Smooth muscle cell (in vitro differentiated cells): ENCODE data around the gene TCF7L1. TPM values are rescaled to one million over a fixed set of nuclear protein-coding genes. Genes with fewer than 3 reads are reported as not detected.

Experiments
- DNase-seq: peaks from one replicate; lab custom pipeline; 2025; ENCODE audit not compliant: unreplicated experiment; lab: John Stamatoyannopoulos, UW
- H2AFZ ChIP-seq: fragments of 200-600 bp; sonication (generic); 2 replicates; pipeline ENCODE4 v1.6.0; 2016; ENCODE audit warnings: antibody characterized with exemption, low read depth, mild to moderate bottlenecking
- H3F3A ChIP-seq: fragments of 200-600 bp; sonication (generic); 2 replicates; pipeline ENCODE4 v1.6.0; 2017; ENCODE audit warnings: antibody characterized with exemption, low read depth
- H3K27ac ChIP-seq: fragments of 200-600 bp; sonication (generic); 2 replicates; pipeline ENCODE4 v1.5.1; 2016; ENCODE audit warnings: low read depth, mild to moderate bottlenecking
- H3K27me3 ChIP-seq: fragments of 200-600 bp; sonication (generic); 2 replicates; pipeline ENCODE4 v1.6.1; 2016; ENCODE audit warnings: low read depth, mild to moderate bottlenecking
- H3K36me3 ChIP-seq: fragments of 200-600 bp; sonication (generic); 2 replicates; pipeline ENCODE4 v1.5.1; 2016; ENCODE audit warnings: low read depth
- H3K4me1 ChIP-seq: fragments of 200-600 bp; sonication (generic); 2 replicates; pipeline ENCODE4 v1.5.1; 2016; ENCODE audit warnings: low read depth
- H3K4me2 ChIP-seq: fragments of 200-600 bp; sonication (generic); 2 replicates; pipeline ENCODE4 v1.6.0; 2016; ENCODE audit warnings: mild to moderate bottlenecking
- H3K4me3 ChIP-seq: fragments of 200-600 bp; sonication (generic); 2 replicates; pipeline ENCODE4 v1.5.1; 2016; ENCODE audit warnings: mild to moderate bottlenecking
- H3K79me2 ChIP-seq: fragments of 200-600 bp; sonication (generic); 2 replicates; pipeline ENCODE4 v1.6.0; 2016; ENCODE audit warnings: low read depth, mild to moderate bottlenecking
- H3K9ac ChIP-seq: fragments of 200-600 bp; sonication (generic); 2 replicates; pipeline ENCODE4 v1.6.0; 2016; ENCODE audit warnings: low read depth
- H3K9me3 ChIP-seq: fragments of 200-600 bp; sonication (generic); replicated peaks from 2 replicates; pipeline ENCODE4 v1.5.1; 2016; ENCODE audit warnings: low read depth
- H4K20me1 ChIP-seq: fragments of 200-600 bp; sonication (generic); 2 replicates; pipeline ENCODE4 v1.6.0; 2016; ENCODE audit warnings: low read depth
- CTCF ChIP-seq: fragments of 200-600 bp; sonication (generic); IDR thresholded peaks from 2 replicates; pipeline ENCODE4 v1.5.1; 2017; ENCODE audit warnings: borderline replicate concordance, mild to moderate bottlenecking, antibody characterized with exemption; ENCODE audit not compliant: insufficient read depth, poor library complexity, severe bottlenecking
- WGBS: methylation state at CpG from one replicate; pipeline ENCODE4 v1.1.7; 2016; ENCODE audit warnings: low lambda C conversion rate; 5-methylcytosine and 5-hydroxymethylcytosine counted together
- polyA plus RNA-seq: library from polyadenylated mRNA; unstranded; fragments of >200 nt; fragmentation: Nextera tagmentation; extraction: Ambion mirVana; gene quantifications from 2 replicates; pipeline ENCODE4 v1.2.1, GENCODE V29; 2016
- total RNA-seq: library from RNA; depleted of rRNA; stranded (reverse); fragments of >200 nt; gene quantifications from 2 replicates; pipeline ENCODE4 v1.2.3, GENCODE V29; 2014

Gene TCF7L1
- total and polyA plus RNA-seq, 2 experiments from 2014 or later = 4.5 to 15.2 TPM

- no peak overlapping the region for H3K9ac ChIP-seq
- no peaks in the 10 kb centered on the region for H3K4me1 ChIP-seq
- H3K36me3 ChIP-seq = no peaks in the 10 kb centered on the region
- H3K79me2 ChIP-seq = no peaks in the 10 kb centered on the region
- H3K4me3 ChIP-seq = no peak overlapping the region
- H3F3A ChIP-seq = no peaks in the 10 kb centered on the region
- H4K20me1 ChIP-seq = no peaks in the 10 kb centered on the region
- no peak overlapping the region for H3K4me2 ChIP-seq
- TF ChIP-seq CTCF = no peak
- peaks cover 8% of the 10 kb centered on the region for H3K27me3 ChIP-seq
- H3K27ac ChIP-seq = no peak overlapping the region
- no peaks in the 10 kb centered on the region for H3K9me3 ChIP-seq
- no peak for DNase-seq
- 73% methylated on average over 6 of the region's 6 CpGs for WGBS
- no peak overlapping the region for H2AFZ ChIP-seq
Measured at GRCh38 chr2:85096616-85097015, 36.6 kb upstream of the TCF7L1 start.

GRCh38 chr2:85104228-85104627 lies 29.0 kb upstream of the TCF7L1 start:
- WGBS = 91% methylated on average over 1 of the region's 1 CpG
- no peaks in the 10 kb centered on the region for H3K4me1 ChIP-seq
- no peak for DNase-seq
- no peak overlapping the region for H3K4me2 ChIP-seq
- H3K79me2 ChIP-seq = no peaks in the 10 kb centered on the region
- H2AFZ ChIP-seq = no peak overlapping the region
- H3K36me3 ChIP-seq = no peaks in the 10 kb centered on the region
- H3K27ac ChIP-seq = no peak overlapping the region
- H3F3A ChIP-seq = no peaks in the 10 kb centered on the region
- no peaks in the 10 kb centered on the region for H3K27me3 ChIP-seq
- no peaks in the 10 kb centered on the region for H4K20me1 ChIP-seq
- no peaks in the 10 kb centered on the region for H3K9me3 ChIP-seq
- no peak overlapping the region for H3K9ac ChIP-seq
- no peak for TF ChIP-seq CTCF
- no peak overlapping the region for H3K4me3 ChIP-seq

- Histone ChIP-seq H3K9ac (no peak overlapping the region), H3K4me2 (no peak overlapping the region), H3K4me1 (no peaks in the 10 kb centered on the region), H2AFZ (no peak overlapping the region), H3K79me2 (no peaks in the 10 kb centered on the region), H3K4me3 (no peak overlapping the region), H3K9me3 (no peaks in the 10 kb centered on the region), H3K27ac (no peak overlapping the region), H4K20me1 (no peaks in the 10 kb centered on the region), H3F3A (no peaks in the 10 kb centered on the region), H3K27me3 (no peaks in the 10 kb centered on the region), H3K36me3 (no peaks in the 10 kb centered on the region)
- no peak for TF ChIP-seq CTCF
- 72% methylated on average over 8 of the region's 8 CpGs for WGBS
- no peak for DNase-seq
Measured at GRCh38 chr2:85106489-85107180, 26.6 kb upstream of the TCF7L1 start.

GRCh38 chr2:85110991-85111560 lies 22.1 kb upstream of the TCF7L1 start:
- Histone ChIP-seq H3K27ac (no peak overlapping the region), H3K4me3 (no peak overlapping the region), H3K79me2 (no peaks in the 10 kb centered on the region), H3K4me2 (no peak overlapping the region), H3K9ac (no peak overlapping the region), H3K36me3 (no peaks in the 10 kb centered on the region), H3K27me3 (no peaks in the 10 kb centered on the region), H3K4me1 (no peaks in the 10 kb centered on the region), H3F3A (no peaks in the 10 kb centered on the region), H3K9me3 (no peaks in the 10 kb centered on the region), H4K20me1 (no peaks in the 10 kb centered on the region), H2AFZ (no peak overlapping the region)
- TF ChIP-seq CTCF = no peak
- no peak for DNase-seq
- 91% methylated on average over 3 of the region's 3 CpGs for WGBS
